Small intestine (tissue), 7 donors: ENCODE data around the gene GLI3. TPM values are rescaled to one million over a fixed set of nuclear protein-coding genes. Genes with fewer than 3 reads are reported as not detected.

Source experiments
- DNase-seq, 2 donors: peaks; one replicate each; pipeline versions ENCODE4 v3.0.0 to v3.0.0-alpha.2; 2013
- FAIRE-seq: peaks from 2 replicates; lab custom pipeline; 2012; peaks lifted over from hg19 to GRCh38; lab: Jason Lieb, UNC
- H3K27ac ChIP-seq, 3 donors: one replicate each; pipeline ENCODE4 v1.5.1; 2013; ENCODE audit warnings: low read length in 2 of 3, mild to moderate bottlenecking in 2 of 3, control low read depth in 1 of 3, inconsistent platforms in 1 of 3, low read depth in 1 of 3, moderate library complexity in 1 of 3
- H3K27me3 ChIP-seq, 3 donors: one replicate each; pipeline ENCODE4 v1.6.1; 2013; ENCODE audit warnings: low read length in 3 of 3, inconsistent platforms in 1 of 3; ENCODE audit not compliant: control insufficient read depth in 3 of 3, insufficient read depth in 3 of 3
- H3K36me3 ChIP-seq, 3 donors: one replicate each; pipeline ENCODE4 v1.6.1; 2013; ENCODE audit warnings: low read length in 3 of 3, inconsistent platforms in 1 of 3, low read depth in 1 of 3, mild to moderate bottlenecking in 1 of 3, moderate library complexity in 1 of 3; ENCODE audit not compliant: control insufficient read depth in 3 of 3, insufficient read depth in 2 of 3
- H3K4me1 ChIP-seq, 3 donors: one replicate each; pipeline ENCODE4 v1.6.1; 2013; ENCODE audit warnings: low read length in 2 of 3, inconsistent platforms in 1 of 3, low read depth in 1 of 3, mild to moderate bottlenecking in 1 of 3, moderate library complexity in 1 of 3; ENCODE audit not compliant: control insufficient read depth in 3 of 3, insufficient read depth in 2 of 3
- H3K4me3 ChIP-seq, 3 donors: one replicate each; pipeline ENCODE4 v1.5.1; 2013; ENCODE audit warnings: low read length in 3 of 3, control low read depth in 1 of 3, inconsistent platforms in 1 of 3, low read depth in 1 of 3, mild to moderate bottlenecking in 1 of 3, moderate library complexity in 1 of 3
- H3K9me3 ChIP-seq, 2 donors: one replicate each; pipeline ENCODE4 v1.6.1; 2013; ENCODE audit warnings: low read depth in 1 of 2, low read length in 1 of 2; ENCODE audit not compliant: control insufficient read depth in 2 of 2, insufficient read depth in 1 of 2
- WGBS, 3 donors: extraction: QIAGEN DNeasy Blood & Tissue Kit; methylation state at CpG; one replicate each; pipeline ENCODE4 v1.1.7; 2013; 5-methylcytosine and 5-hydroxymethylcytosine counted together
- polyA plus RNA-seq, 4 donors: library from polyadenylated mRNA; stranded (reverse) in 3 of 4; unstranded in 1 of 4; fragments of 200-250 nt in 3 of 4; fragments of 120-200 nt in 1 of 4; gene quantifications; one replicate each; pipeline versions ENCODE4 v1.2.1 to v1.2.3, GENCODE V29; 2013
- donor health status: healthy with polysubstance abuse.
- donor health status: control.
- donor health status: control.
- donor health status: Bipolar disorder and iron deficiency.
- donor health status: healthy.

The GLI3 gene
- polyA plus RNA-seq, 4 donors = 0.54 to 2.7 (median 1.8) TPM; not detected in 1

- H3K4me1 ChIP-seq = peaks cover 0 to 21% (median 0%) of the 10 kb centered on the region in 3 donors
- no peak overlapping the region for H3K27ac ChIP-seq
- no peak for FAIRE-seq
- no peak overlapping the region for H3K4me3 ChIP-seq
- no peaks in the 10 kb centered on the region for H3K9me3 ChIP-seq
- H3K36me3 ChIP-seq = no peaks in the 10 kb centered on the region
- DNase-seq = no peak
- no peaks in the 10 kb centered on the region for H3K27me3 ChIP-seq
Measured at GRCh38 chr7:42170724-42171123, 66.3 kb downstream of the GLI3 start.

DNA sequence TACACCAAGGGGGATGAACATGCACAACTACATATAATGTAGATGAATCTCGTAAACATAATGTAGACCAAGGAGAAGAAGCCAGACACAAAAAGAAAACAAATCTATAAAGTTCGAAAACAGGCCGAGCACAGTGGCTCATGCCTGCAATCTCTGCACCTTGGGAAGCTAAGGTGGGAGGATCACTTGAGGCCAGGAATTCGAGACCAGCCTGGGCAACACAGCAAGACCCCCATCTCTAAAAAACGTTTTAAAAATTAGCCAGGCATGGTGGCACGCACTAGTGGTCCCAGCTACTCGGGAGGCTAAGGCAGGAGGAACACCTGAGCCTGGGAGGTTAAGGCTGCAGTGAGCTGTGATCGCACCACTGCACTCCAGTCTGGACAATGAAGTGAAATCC is 68.5 kb downstream of the GLI3 start:
- FAIRE-seq = no peak
- no peak overlapping the region for H3K4me3 ChIP-seq
- 71 to 88% (median 71%) methylated on average over 8 of the region's 8 CpGs for WGBS, 3 donors

GRCh38 chr7:42167631-42168236 is 69.3 kb downstream of the GLI3 start:
- no peak overlapping the region for H3K4me3 ChIP-seq
- FAIRE-seq = no peak
- H3K9me3 ChIP-seq = no peaks in the 10 kb centered on the region
- H3K4me1 ChIP-seq = peaks cover 0 to 3% (median 0%) of the 10 kb centered on the region in 3 donors
- H3K27ac ChIP-seq = no peak overlapping the region
- H3K36me3 ChIP-seq = no peaks in the 10 kb centered on the region
- no peak for DNase-seq
- no peaks in the 10 kb centered on the region for H3K27me3 ChIP-seq

More for the DNA sequence above, 68.5 kb downstream of the GLI3 start:
- H3K36me3 ChIP-seq = no peaks in the 10 kb centered on the region
- H3K27me3 ChIP-seq = no peaks in the 10 kb centered on the region
- DNase-seq = no peak
- peaks cover 0 to 4% (median 0%) of the 10 kb centered on the region in 3 donors for H3K4me1 ChIP-seq
- H3K9me3 ChIP-seq = no peaks in the 10 kb centered on the region
- H3K27ac ChIP-seq = no peak overlapping the region

DNA sequence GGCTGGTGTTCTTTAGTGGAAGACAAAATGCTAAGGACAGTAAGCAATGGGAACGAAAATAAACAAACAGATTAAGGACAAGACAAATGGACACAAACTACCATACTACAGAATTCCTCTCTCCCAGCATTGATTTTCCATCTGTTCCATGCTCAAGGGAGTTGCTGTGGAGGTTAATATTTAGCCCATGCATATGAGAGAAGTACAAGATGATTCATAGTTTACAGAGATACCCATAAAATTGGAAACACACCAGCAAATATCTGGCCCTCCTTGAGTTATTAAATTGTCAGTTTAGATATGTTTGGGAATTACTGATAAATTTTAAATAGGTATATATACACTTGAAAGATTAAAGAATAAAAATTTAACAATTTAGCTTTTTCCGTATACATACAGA is 69.8 kb downstream of the GLI3 start:
- Histone ChIP-seq H3K36me3 (no peaks in the 10 kb centered on the region), H3K4me3 (no peak overlapping the region), H3K4me1 (peaks cover 0 to 3% (median 0%) of the 10 kb centered on the region in 3 donors), H3K9me3 (no peaks in the 10 kb centered on the region), H3K27ac (no peak overlapping the region), H3K27me3 (no peaks in the 10 kb centered on the region)
- DNase-seq (peak in 1 of 2 donors; percentile 41), FAIRE-seq (no peak)
- 28 to 59% (median 54%) methylated on average over 2 of the region's 2 CpGs for WGBS, 3 donors

DNA sequence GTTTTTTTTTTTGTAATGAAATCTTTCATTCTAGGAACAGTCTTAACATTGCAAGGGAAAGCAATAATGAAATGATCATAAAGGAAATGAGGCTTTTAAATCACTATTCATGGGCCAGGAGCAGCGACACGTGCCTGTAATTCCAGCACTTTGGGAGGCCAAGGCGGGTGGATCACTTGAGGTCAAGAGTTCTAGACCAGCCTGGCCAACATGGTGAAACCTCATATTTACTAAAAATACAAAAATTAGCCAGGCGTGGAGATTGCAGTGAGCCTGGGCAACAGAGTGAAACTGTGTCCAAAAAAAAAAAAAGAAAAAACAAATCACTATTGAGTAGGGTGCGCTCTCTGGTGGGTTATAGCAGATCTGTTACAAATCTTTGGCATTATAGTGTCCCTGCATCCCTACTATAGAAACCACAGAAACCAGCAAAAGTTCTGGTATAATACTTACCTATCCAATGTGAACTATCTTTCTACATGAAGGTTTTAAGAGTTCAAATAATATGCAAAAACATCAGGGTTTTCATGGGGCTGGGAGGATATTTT is 72.1 kb downstream of the GLI3 start:
- Histone ChIP-seq H3K9me3 (no peaks in the 10 kb centered on the region), H3K4me3 (no peak overlapping the region), H3K4me1 (peaks cover 0 to 3% (median 0%) of the 10 kb centered on the region in 3 donors), H3K27me3 (no peaks in the 10 kb centered on the region), H3K27ac (no peak overlapping the region), H3K36me3 (no peaks in the 10 kb centered on the region)
- WGBS, 3 donors = 84 to 90% (median 87%) methylated on average over 5 of the region's 5 CpGs
- FAIRE-seq (no peak), DNase-seq (no peak)

DNA sequence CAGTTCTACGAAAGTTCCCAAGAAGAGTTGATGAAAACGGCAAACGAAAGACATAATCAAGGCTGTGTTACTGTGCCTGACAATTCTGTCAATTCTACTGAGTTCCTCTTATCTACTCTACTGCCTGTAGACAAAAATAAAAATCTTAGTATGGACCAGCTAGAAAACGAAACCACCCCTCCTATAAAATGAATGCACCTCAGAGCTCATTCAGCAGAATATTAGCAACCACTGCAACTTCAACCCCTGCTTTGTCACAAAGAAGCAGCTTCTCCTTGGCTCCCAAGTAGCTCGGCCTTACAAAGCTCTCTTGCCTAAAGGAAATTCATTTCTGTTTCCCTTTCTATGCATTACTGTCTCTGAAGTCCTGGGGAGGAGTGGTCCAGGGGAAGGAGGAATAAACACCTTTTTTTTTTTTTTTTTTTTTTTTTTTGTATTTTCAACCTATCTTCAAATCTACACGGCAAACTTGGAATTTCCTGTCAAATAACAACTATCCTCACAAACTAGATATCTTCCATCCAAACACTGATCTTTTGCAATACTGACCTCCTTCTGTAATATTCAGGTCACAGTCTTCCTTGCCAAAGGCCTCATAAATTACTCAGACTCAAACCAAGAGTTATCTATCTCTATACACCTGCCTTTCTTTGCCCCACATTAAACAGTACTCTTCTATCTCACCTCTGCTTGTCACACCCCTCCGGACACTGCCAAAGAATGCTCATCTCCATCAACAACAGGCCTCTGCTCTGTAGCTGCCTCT is 74.3 kb downstream of the GLI3 start:
- Histone ChIP-seq H3K4me3 (no peak overlapping the region), H3K27me3 (no peaks in the 10 kb centered on the region), H3K27ac (no peak overlapping the region), H3K4me1 (peaks cover 0 to 3% (median 0%) of the 10 kb centered on the region in 3 donors), H3K9me3 (no peaks in the 10 kb centered on the region), H3K36me3 (no peaks in the 10 kb centered on the region)
- DNase-seq (no peak), FAIRE-seq (no peak)
- 74 to 76% (median 76%) methylated on average over 7 of the region's 7 CpGs for WGBS, 3 donors

GRCh38 chr7:42161719-42162118 is 75.3 kb downstream of the GLI3 start:
- no peaks in the 10 kb centered on the region for H3K4me1 ChIP-seq
- no peak for FAIRE-seq
- no peak for DNase-seq
- no peaks in the 10 kb centered on the region for H3K27me3 ChIP-seq
- WGBS, 3 donors = 69 to 83% (median 82%) methylated on average over 2 of the region's 2 CpGs
- no peak overlapping the region for H3K4me3 ChIP-seq
- H3K27ac ChIP-seq = no peak overlapping the region
- H3K9me3 ChIP-seq = no peaks in the 10 kb centered on the region
- H3K36me3 ChIP-seq = no peaks in the 10 kb centered on the region

- H3K9me3 ChIP-seq = no peaks in the 10 kb centered on the region
- no peaks in the 10 kb centered on the region for H3K27me3 ChIP-seq
- no peaks in the 10 kb centered on the region for H3K36me3 ChIP-seq
- no peak for FAIRE-seq
- no peak for DNase-seq
- no peak overlapping the region for H3K27ac ChIP-seq
- WGBS, 3 donors = 63 to 72% (median 70%) methylated on average over 2 of the region's 2 CpGs
- H3K4me3 ChIP-seq = no peak overlapping the region
- H3K4me1 ChIP-seq = peaks cover 0 to 2% (median 0%) of the 10 kb centered on the region in 3 donors
Measured at GRCh38 chr7:42161110-42161509, 75.9 kb downstream of the GLI3 start.
